Lower lobe of right lung (tissue), 2 donors: ENCODE measurements around the gene MAP2. TPM values are rescaled to one million over a fixed set of nuclear protein-coding genes. Genes with fewer than 3 reads are reported as not detected.

Experiments
- ATAC-seq, 2 donors: fragments of 200-7000 bp; cut with Tn5 transposase; one replicate each; pipeline ENCODE4 v1.9.1; 2020 to 2022; ENCODE audit warnings: mild to moderate bottlenecking in 2 of 2, moderate library complexity in 2 of 2
- DNase-seq: peaks from one replicate; pipeline ENCODE4 v3.0.0-alpha.2; 2020
- H3K27ac ChIP-seq: fragments of 200-600 bp; one replicate; pipeline ENCODE4 v1.8.0; 2022
- H3K27me3 ChIP-seq: fragments of 200-600 bp; one replicate; pipeline ENCODE4 v1.8.0; 2022; ENCODE audit warnings: low read depth
- H3K36me3 ChIP-seq: fragments of 200-600 bp; one replicate; pipeline ENCODE4 v1.8.0; 2022; ENCODE audit warnings: mild to moderate bottlenecking
- H3K4me1 ChIP-seq: fragments of 200-600 bp; one replicate; pipeline ENCODE4 v1.8.0; 2022
- H3K4me3 ChIP-seq: fragments of 200-600 bp; one replicate; pipeline ENCODE4 v1.8.0; 2022; ENCODE audit warnings: mild to moderate bottlenecking
- H3K9me3 ChIP-seq: fragments of 200-600 bp; one replicate; pipeline ENCODE4 v1.8.0; 2022
- intact Hi-C: fragments of 100-400 bp; cut with DNase I; formaldehyde crosslinking; loops from one replicate; pipeline ENCODE4 v1.11.0; 2022
- total RNA-seq: library from RNA; stranded (reverse); fragmentation: NEBNext Ultra II Directional; extraction: Animal tissue kit (Norgen Biotek cat#: 25700); gene quantifications from one replicate; pipeline ENCODE4 v1.2.1, GENCODE V29; 2021
- TF ChIP-seq, protein P1 (sequence below): fragments of 200-600 bp; IDR thresholded peaks from one replicate; pipeline ENCODE4 v1.8.0; 2022; ENCODE audit warnings: antibody characterized with exemption, mild to moderate bottlenecking
- donor health status: DM: no; HTN: yes; CAD: no; lungs with severe emphysema.

Gene MAP2
- total RNA-seq, 1 donor from 2014 or later = 22.6 TPM

DNA sequence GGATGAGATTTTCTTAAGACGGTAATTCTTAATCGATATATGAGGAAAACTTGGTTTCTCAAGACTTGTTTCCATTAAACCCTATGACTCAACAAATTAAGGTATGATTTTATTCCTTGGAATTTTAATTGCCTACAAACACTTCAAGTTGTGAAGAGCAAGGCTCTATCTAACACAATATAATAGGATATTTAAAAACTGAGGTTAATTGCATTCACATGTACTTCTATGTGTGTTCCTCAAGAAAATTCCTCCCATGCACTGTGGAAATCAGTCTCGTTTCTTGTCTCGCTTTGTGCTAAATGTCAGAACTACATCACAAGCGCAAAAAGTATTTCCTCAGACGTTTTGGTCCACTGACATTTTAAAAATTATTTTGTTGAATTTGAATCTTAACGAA is 238.2 kb downstream of the MAP2 start:
- ATAC-seq = no peak
- intact Hi-C loops = no loop called here
- H3K27ac ChIP-seq = no peak overlapping the region
- no peaks in the 10 kb centered on the region for H3K27me3 ChIP-seq
- DNase-seq = no peak
- no peak overlapping the region for H3K4me3 ChIP-seq
- H3K9me3 ChIP-seq = no peaks in the 10 kb centered on the region
- H3K4me1 ChIP-seq = no peaks in the 10 kb centered on the region
- TF ChIP-seq, protein P1, sequence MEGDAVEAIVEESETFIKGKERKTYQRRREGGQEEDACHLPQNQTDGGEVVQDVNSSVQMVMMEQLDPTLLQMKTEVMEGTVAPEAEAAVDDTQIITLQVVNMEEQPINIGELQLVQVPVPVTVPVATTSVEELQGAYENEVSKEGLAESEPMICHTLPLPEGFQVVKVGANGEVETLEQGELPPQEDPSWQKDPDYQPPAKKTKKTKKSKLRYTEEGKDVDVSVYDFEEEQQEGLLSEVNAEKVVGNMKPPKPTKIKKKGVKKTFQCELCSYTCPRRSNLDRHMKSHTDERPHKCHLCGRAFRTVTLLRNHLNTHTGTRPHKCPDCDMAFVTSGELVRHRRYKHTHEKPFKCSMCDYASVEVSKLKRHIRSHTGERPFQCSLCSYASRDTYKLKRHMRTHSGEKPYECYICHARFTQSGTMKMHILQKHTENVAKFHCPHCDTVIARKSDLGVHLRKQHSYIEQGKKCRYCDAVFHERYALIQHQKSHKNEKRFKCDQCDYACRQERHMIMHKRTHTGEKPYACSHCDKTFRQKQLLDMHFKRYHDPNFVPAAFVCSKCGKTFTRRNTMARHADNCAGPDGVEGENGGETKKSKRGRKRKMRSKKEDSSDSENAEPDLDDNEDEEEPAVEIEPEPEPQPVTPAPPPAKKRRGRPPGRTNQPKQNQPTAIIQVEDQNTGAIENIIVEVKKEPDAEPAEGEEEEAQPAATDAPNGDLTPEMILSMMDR = no peak
- no peaks in the 10 kb centered on the region for H3K36me3 ChIP-seq

- no peak overlapping the region for H3K4me3 ChIP-seq
- no peak for ATAC-seq
- intact Hi-C loops = no loop called here
- H3K27ac ChIP-seq = no peak overlapping the region
- H3K36me3 ChIP-seq = no peaks in the 10 kb centered on the region
- H3K27me3 ChIP-seq = no peaks in the 10 kb centered on the region
- DNase-seq = no peak
- H3K9me3 ChIP-seq = no peaks in the 10 kb centered on the region
- TF ChIP-seq, protein P1 = no peak
- H3K4me1 ChIP-seq = no peaks in the 10 kb centered on the region
Measured at GRCh38 chr2:209663139-209663538, 239.3 kb downstream of the MAP2 start.

GRCh38 chr2:209663656-209664055 is 239.8 kb downstream of the MAP2 start:
- no peaks in the 10 kb centered on the region for H3K9me3 ChIP-seq
- H3K36me3 ChIP-seq = no peaks in the 10 kb centered on the region
- no peak overlapping the region for H3K4me3 ChIP-seq
- ATAC-seq = no peak
- TF ChIP-seq, protein P1 = no peak
- H3K27ac ChIP-seq = no peak overlapping the region
- DNase-seq = no peak
- intact Hi-C loops = no loop called here
- no peaks in the 10 kb centered on the region for H3K4me1 ChIP-seq
- no peaks in the 10 kb centered on the region for H3K27me3 ChIP-seq

DNA sequence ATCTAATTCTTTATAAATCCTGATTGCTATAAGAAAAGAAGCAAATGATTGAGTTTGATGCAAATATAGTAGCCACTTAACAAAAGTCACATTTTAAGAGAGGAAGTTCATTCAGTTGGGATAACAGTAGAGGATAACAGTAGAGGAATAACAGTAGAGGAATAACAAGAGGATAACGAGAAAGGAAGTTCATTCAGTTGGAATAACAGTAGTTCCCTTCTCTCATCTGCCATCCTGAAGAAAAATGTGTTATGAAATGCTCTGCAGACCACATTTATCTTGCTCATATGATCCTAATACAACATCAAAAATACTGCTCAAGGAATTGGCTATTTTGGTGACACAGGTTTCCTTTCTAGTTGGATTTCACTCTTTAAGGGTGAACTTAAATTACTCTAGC is 242.4 kb downstream of the MAP2 start:
- no peaks in the 10 kb centered on the region for H3K9me3 ChIP-seq

DNA sequence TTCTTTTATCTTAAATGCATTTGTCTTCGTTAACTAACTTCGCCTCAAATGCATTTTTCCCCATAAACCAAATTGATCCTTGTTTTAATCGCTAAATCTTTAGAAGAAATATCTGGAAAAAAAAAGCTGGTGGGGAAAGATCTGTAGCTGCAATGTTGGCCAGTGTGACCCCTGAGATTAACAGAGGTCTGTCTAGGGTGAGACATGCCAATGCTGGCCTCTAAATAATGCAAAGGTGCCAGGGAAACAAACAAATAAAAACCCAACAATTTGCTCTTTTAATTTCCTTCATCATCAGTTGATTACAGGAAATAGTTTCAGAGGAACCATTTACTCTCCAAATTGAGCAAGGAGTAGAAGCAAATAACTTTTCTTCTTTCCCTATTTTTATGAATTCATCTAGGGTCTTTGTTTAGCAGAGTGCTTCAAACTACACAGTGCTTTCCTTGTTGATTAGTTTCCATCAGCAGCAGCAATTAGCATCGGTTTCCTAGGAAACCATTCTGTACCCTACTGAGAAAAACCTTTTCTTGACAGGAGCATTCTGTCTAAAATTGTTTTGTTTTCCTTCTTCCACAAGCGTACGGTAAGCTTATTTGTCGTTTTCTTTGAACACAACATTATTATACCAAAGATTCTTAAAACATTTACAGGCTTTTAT is 247.3 kb downstream of the MAP2 start:
- DNase-seq (no peak), ATAC-seq (no peak)
- no peak overlapping the region for H3K4me3 ChIP-seq
- no peaks in the 10 kb centered on the region for H3K4me1 ChIP-seq
- intact Hi-C loops = no loop called here
- no peaks in the 10 kb centered on the region for H3K27me3 ChIP-seq
- no peaks in the 10 kb centered on the region for H3K36me3 ChIP-seq
- TF ChIP-seq, protein P1 = no peak
- no peaks in the 10 kb centered on the region for H3K9me3 ChIP-seq
- H3K27ac ChIP-seq = no peak overlapping the region

More for the DNA sequence above, 242.4 kb downstream of the MAP2 start:
- intact Hi-C loops = no loop called here
- H3K4me1 ChIP-seq = no peaks in the 10 kb centered on the region
- no peak for DNase-seq
- no peak for ATAC-seq
- no peaks in the 10 kb centered on the region for H3K36me3 ChIP-seq
- H3K27me3 ChIP-seq = no peaks in the 10 kb centered on the region
- TF ChIP-seq, protein P1 = no peak
- H3K4me3 ChIP-seq = no peak overlapping the region
- no peak overlapping the region for H3K27ac ChIP-seq
